ENCODE measurements around the gene TRPM4.
A peak's percentile ranks its signal among the peaks of the same experiment; 100 is the strongest.
"Not testable (repeated sequence)": the region's sequence is repeated elsewhere in the genome, so short reads cannot be mapped to it uniquely, and the experiment has no call there.

Gene TRPM4

GRCh38 chr19:49190781-49191180, 33.2 kb downstream of the TRPM4 start:
- ATAC-seq (no peak), DNase-seq (no peak)

GRCh38 chr19:49193822-49194394, 36.3 kb downstream of the TRPM4 start:
- DNase-seq (no peak), ATAC-seq (no peak)

DNA sequence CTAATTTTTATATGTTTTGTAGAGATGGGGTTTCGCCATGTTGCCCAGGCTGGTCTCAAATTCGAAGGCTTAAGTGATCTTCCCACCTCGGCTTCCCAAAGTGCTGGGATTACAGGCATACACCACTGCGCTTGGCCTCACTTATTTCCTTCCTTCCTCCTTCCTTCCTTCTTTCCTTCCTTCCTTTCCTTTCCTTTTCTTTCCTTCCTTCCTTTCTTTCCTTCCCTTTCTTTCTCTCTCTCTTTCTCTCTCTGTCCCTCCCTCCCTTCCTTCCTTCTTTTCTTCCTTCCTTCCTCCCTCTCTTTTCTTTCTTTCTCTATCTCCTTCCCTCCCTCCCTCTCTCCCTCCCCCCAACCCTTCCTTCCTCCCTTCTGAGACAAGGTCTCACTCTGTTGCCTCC, 36.8 kb downstream of the TRPM4 start:
- ATAC-seq (no peak), DNase-seq (no peak)

DNA sequence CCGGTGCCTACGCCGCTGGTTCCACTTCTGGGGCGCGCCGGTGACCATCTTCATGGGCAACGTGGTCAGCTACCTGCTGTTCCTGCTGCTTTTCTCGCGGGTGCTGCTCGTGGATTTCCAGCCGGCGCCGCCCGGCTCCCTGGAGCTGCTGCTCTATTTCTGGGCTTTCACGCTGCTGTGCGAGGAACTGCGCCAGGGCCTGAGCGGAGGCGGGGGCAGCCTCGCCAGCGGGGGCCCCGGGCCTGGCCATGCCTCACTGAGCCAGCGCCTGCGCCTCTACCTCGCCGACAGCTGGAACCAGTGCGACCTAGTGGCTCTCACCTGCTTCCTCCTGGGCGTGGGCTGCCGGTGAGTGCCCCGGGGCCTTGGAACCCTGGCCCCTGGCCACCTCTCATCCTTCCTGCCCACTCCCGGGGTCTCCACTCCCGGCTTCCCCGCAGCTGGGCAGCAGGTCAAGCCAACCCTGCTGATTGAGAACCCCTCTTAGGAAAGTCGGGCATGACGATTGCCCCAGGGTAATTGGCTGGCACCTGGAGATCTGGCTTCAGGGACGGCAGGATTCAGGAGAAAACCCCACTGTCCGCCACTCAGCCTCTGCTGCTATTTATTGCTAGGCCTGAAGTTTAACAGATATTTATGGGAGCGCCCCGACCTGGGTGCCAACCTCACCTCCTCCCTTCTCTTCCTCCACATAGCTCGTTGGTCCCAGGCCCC, 39.1 kb downstream of the TRPM4 start:
- DNase-seq (no peak), ATAC-seq (no peak)

DNA sequence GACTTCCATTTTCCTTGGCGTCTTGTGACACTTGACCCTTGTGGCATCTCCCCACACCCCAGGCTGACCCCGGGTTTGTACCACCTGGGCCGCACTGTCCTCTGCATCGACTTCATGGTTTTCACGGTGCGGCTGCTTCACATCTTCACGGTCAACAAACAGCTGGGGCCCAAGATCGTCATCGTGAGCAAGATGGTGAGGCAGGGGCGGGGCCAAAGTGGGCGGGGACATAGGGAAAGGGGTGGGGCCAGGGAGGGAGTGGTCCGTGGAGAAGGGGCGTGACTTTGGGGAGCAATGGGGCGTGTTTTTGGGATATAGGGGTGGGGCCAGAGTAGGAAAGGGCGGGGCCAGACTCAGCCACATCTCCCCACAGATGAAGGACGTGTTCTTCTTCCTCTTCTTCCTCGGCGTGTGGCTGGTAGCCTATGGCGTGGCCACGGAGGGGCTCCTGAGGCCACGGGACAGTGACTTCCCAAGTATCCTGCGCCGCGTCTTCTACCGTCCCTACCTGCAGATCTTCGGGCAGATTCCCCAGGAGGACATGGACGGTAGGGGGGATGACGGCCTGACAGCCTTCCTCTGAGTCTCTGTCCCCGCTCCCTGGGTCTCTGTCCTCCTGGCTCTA, 42.8 kb downstream of the TRPM4 start:
- ATAC-seq = peak; percentile 32
- peak; percentile 26 for DNase-seq

GRCh38 chr19:49201042-49201441, 43.5 kb downstream of the TRPM4 start:
- no peak for DNase-seq
- no peak for ATAC-seq

DNA sequence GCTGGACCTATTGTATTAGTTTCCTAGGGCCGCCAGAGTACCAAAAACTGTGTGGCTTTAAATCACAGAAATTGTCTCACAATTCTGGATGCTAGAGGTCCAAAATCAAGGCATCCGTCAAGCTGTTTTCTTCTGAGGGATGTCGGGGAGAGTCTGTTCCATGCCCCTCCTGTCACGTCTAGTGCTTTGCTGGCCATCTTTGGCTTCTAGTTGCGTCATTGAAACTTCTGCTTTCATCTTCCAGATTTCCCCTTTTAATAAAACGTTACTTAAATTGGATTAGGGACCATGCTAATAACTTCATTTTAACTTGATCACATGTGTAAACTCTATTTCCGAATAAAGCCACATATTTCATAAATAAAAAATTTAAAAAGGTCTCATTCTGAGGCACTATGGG, 47.5 kb downstream of the TRPM4 start:
- no peak for DNase-seq
- ATAC-seq = no peak

DNA sequence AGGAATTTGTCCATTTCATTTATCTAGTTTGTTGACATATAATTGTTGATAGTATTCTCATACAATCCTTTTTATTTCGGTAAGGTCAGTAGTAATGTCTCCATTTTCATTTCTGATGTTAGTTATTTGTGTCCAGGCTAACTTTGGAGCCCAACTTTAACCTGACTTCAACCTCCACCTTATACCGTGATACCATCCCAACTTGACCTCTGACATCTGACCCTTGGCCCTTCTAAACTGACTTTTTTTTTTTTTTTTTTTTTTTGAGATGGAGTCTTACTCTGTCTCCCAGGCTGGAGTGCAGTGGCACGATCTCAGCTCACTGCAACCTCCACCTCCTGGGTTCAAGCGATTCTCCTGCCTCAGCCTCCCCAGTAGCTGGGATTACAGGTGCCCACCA, 51.9 kb downstream of the TRPM4 start:
- not testable (repeated sequence) for ATAC-seq, DNase-seq

DNA sequence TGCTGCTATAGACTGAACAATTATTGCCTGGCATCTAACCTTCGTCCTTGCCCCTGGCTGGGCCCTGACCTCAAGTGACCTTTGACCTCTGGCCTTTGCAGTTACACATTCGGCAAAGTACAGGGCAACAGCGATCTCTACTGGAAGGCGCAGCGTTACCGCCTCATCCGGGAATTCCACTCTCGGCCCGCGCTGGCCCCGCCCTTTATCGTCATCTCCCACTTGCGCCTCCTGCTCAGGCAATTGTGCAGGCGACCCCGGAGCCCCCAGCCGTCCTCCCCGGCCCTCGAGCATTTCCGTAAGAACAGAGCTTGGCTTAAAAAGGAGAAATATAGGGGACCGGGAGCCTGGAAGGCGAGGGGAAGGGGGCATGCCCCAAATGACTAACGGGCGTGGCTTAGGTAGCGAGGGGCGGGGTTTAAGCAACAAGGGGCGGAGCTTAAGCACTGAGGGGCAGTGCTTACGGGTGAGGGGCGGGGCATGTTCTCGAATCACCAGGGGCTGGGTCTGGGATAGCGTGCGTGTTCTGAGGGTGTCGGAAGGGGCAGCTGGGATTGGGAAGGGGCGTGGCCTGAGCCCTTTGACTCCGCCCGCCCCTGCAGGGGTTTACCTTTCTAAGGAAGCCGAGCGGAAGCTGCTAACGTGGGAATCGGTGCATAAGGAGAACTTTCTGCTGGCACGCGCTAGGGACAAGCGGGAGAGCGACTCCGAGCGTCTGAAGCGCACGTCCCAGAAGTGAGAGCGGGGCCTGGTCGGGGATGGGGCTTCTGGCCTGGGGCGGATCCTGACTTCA, 52.7 kb downstream of the TRPM4 start:
- ATAC-seq (peak; percentile 43), DNase-seq (peak; percentile 42)

GRCh38 chr19:49210901-49211451, 53.4 kb downstream of the TRPM4 start:
- ATAC-seq (no peak), DNase-seq (no peak)

- DNase-seq (no peak), ATAC-seq (no peak)
Observed at GRCh38 chr19:49212016-49212701, 54.6 kb downstream of the TRPM4 start.

GRCh38 chr19:49213791-49214190, 56.2 kb downstream of the TRPM4 start:
- ATAC-seq (no peak), DNase-seq (peak; percentile 12)

DNA sequence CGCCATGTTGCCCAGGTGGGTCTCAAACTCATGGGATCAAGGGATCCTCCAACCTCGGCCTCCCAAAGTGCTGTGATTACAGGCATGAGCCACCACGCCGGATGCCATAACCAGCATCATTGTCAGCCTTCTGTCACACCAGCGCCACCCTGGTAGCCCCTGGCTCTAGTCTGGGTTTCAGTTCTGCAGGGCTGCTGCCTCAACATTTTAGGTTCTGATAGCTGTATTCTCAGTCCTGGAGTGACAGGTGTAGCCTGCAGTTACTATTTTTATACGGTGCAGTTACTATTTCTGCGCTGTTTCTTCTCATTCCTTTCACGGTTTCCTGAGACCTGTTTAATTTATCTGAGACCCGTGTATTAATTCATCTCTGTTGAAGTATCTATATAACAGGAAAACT, 57.1 kb downstream of the TRPM4 start:
- DNase-seq = no peak

DNA sequence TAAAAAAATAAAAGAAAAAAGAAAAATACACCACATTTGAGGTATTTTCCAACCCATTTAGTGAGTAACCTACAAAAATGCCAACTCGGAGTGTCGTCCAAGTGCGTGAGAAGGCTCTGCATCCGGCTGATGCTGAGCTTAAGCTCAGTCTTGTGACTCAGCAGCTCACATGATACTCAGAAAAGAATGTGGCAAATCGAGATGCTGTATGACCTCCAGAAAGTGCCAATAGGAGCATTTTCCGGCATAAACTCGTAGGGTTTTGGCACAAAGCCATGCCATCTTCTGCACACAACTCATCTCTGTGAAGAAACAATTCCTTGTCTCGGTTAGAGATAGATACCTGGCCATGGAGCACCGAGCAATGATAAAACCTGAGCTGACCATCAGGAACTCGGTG, 58.5 kb downstream of the TRPM4 start:
- DNase-seq = no peak
- ATAC-seq = no peak

More for the DNA sequence above, 57.1 kb downstream of the TRPM4 start:
- no peak for ATAC-seq

DNA sequence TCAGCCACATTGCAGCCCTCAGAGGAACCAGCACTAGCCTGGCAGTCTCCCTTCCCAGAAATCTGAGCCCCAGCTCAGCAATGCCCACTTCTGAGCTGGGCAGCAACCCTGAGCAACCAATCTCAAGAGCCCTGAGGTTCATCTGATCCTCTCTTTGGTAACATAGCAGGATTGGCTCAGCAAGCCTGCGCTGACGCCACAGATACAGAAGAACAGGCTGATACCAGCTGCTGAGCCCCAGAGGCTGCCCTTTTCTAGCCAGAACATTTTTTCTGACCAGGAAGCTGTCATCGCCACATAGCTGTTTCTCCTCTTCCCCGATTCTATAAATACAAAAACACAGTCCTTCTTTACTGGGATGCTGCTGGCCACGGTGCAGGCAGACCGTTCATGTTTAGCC, 59.8 kb downstream of the TRPM4 start:
- ATAC-seq (no peak), DNase-seq (no peak)

GRCh38 chr19:49222011-49222410, 64.4 kb downstream of the TRPM4 start:
- no peak for DNase-seq

DNA sequence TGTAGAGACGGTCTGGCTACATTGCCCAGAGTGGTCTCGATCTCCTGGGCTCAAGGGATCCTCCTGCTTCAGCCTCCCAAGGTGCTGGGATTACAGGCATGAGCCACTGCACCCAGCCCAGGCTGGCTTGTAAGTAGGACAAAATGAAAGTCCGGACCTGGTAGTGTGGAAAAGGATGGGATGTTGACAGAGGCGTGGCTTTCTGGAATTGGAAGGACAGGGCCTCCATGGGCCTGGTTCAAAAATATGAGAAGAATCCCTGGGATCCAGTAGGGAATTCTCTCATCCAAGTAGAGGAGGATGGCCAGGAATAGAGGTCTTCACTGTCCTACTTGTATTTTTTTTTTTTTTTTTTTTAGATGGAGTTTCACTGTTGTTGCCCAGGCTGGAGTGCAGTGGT, 64.9 kb downstream of the TRPM4 start:
- DNase-seq (no peak), ATAC-seq (no peak)

More at GRCh38 chr19:49222011-49222410, 64.4 kb downstream of the TRPM4 start:
- ATAC-seq = no peak

GRCh38 chr19:49223472-49223871, 65.9 kb downstream of the TRPM4 start:
- DNase-seq (no peak), ATAC-seq (no peak)

DNA sequence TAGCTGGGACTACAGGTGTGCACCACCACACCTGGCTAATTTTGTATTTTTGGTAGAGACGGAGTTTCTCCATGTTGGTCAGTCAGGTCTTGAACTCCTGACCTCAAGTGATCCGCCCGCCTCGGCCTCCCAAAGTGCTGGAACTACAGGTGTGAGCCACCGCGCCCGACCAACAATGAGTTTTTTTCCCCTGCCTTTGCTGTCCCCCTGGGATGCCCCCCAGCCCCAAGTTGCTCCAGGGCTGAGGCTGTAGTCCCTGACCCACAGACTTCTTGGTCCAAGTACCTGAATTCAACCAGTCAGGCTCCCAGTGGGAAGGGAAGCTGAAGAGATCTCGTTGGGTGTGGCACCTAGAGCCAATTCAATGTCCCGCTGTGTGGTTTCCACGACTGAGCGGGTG, 66.8 kb downstream of the TRPM4 start:
- not testable (repeated sequence) for DNase-seq, ATAC-seq

- ATAC-seq (peak; percentile 34), DNase-seq (peak; percentile 45)
Observed at GRCh38 chr19:49224879-49225278, 67.3 kb downstream of the TRPM4 start.

DNA sequence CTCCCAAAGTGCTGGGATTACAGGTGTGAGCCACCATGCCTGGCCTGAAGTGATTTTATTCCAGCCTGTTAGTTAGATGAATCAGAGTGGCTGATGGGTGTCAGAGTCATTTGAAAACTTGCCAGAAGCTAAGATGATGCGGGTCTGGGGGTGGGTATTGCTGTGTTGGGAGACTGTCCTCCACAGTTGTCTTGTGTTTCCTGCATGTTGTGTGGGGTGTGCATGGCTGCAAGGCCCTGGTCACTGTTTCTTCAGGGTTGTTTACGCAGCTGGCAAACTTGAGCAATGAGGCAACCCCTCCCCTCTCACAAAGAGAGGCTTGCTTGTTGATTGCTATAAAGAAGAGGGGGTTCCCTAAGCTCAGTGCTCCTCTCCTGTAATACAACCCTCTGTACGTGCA, 71.8 kb downstream of the TRPM4 start:
- ATAC-seq = no peak
- DNase-seq = no peak

- ATAC-seq (peak; percentile 64), DNase-seq (peak; percentile 36)
Observed at GRCh38 chr19:49231389-49231788, 73.8 kb downstream of the TRPM4 start.

All from stimulated activated naive CD8-positive, alpha-beta T cell treated with anti-CD3 and anti-CD28 coated beads, Interleukin-15, Interleukin-2, amounts not matched to agents 100 U/mL and 50 U/mL, for 24 hours (primary cell).